Lung (tissue), 12 donors: Measurements from ENCODE around the gene VCAM1. TPM values are rescaled to one million over a fixed set of nuclear protein-coding genes. Genes with fewer than 3 reads are reported as not detected.
"Not testable (repeated sequence)": the region's sequence is repeated elsewhere in the genome, so short reads cannot be mapped to it uniquely, and the experiment has no call there.

Experiments
- ATAC-seq: fragments of 200-7000 bp; cut with Tn5 transposase; one replicate; pipeline ENCODE4 v1.9.1; 2020; ENCODE audit warnings: moderate number of reproducible peaks; ENCODE audit not compliant: insufficient read depth, low FRiP score
- DNase-seq, 3 donors: peaks; one replicate each; pipeline ENCODE4 v3.0.0-alpha.2; 2013 to 2017
- H3K27ac ChIP-seq, 2 donors: one replicate each; pipeline ENCODE4 v1.5.1; 2013; ENCODE audit warnings: mild to moderate bottlenecking in 2 of 2, moderate library complexity in 2 of 2, control low read depth in 1 of 2, inconsistent platforms in 1 of 2, low read depth in 1 of 2, low read length in 1 of 2
- H3K27me3 ChIP-seq, 3 donors: one replicate each; pipeline ENCODE4 v1.5.1; 2013; ENCODE audit warnings: low read length in 2 of 3; ENCODE audit not compliant: control insufficient read depth in 3 of 3, insufficient read depth in 3 of 3
- H3K36me3 ChIP-seq, 4 donors: one replicate each; pipeline ENCODE4 v1.5.1; 2013; ENCODE audit warnings: low read length in 4 of 4, mild to moderate bottlenecking in 1 of 4, moderate library complexity in 1 of 4; ENCODE audit not compliant: control insufficient read depth in 4 of 4, insufficient read depth in 4 of 4
- H3K4me1 ChIP-seq, 5 donors: one replicate each; pipeline ENCODE4 v1.5.1; 2013; ENCODE audit warnings: low read length in 5 of 5, mild to moderate bottlenecking in 2 of 5, moderate library complexity in 1 of 5; ENCODE audit not compliant: control insufficient read depth in 5 of 5, insufficient read depth in 5 of 5
- H3K4me3 ChIP-seq: one replicate; pipeline ENCODE4 v1.5.1; 2013; ENCODE audit warnings: mild to moderate bottlenecking, control low read depth, moderate library complexity
- H3K9ac ChIP-seq, 2 donors: one replicate each; pipeline ENCODE4 v1.5.1; 2013; ENCODE audit warnings: low read length in 2 of 2, control low read depth in 1 of 2; ENCODE audit not compliant: insufficient read depth in 1 of 2
- H3K9me3 ChIP-seq, 4 donors: one replicate each; pipeline ENCODE4 v1.5.1; 2013; ENCODE audit warnings: low read length in 3 of 4, mild to moderate bottlenecking in 1 of 4, moderate library complexity in 1 of 4; ENCODE audit not compliant: control insufficient read depth in 4 of 4, insufficient read depth in 3 of 4
- WGBS, 2 donors: extraction: QIAGEN DNeasy Blood & Tissue Kit; methylation state at CpG; one replicate each; pipeline ENCODE4 v1.1.7; 2013; 5-methylcytosine and 5-hydroxymethylcytosine counted together
- polyA plus RNA-seq, 2 donors: library from polyadenylated mRNA; stranded (reverse); fragments of 200-250 nt; gene quantifications; one replicate each; pipeline ENCODE4 v1.2.1, GENCODE V29; 2013
- total RNA-seq, 2 donors: library from RNA; depleted of rRNA in 1 of 2; stranded (reverse); fragments of >200 nt in 1 of 2; gene quantifications; one replicate each; pipeline ENCODE4 v1.2.1, GENCODE V29; 2014 to 2021
- TF ChIP-seq, protein P1 (sequence below): IDR thresholded peaks from 2 replicates; pipeline ENCODE4 v1.5.1; 2012; ENCODE audit warnings: mild to moderate bottlenecking; ENCODE audit errors: control extremely low read depth, extremely low read depth
- donor health status: control.
- donor health status: control.
- donor health status: Bipolar disorder and iron deficiency.
- donor health status: healthy.
- donor health status: DM: yes; HTN: yes; CAD: no.

Gene VCAM1
- total and polyA plus RNA-seq, 4 donors, result 7.6 to 68.9 (median 7.9) TPM

DNA sequence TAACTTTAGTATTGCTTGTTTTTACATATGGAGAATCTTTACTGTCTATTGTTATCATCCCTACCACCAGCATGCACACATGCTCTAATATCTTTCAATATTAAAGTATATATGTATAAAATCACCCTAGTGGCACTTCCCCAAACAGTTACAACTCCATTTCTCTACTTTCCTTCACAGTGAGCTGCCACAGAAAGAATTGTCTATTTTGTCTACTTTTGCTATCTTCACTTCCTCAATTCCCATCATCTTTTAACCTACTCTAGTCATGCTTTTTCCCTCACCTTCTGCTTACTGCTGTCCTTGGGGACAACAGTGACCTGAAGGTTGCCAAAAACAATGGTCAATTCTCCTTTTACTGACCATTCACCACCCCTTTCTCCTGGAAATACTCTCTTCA, 59.2 kb downstream of the VCAM1 start:
- no peak for DNase-seq
- Histone ChIP-seq H3K9me3 (peaks cover 0 to 6% (median 0%) of the 10 kb centered on the region in 4 donors), H3K4me1 (no peaks in the 10 kb centered on the region), H3K4me3 (no peak overlapping the region), H3K27ac (no peak overlapping the region), H3K9ac (no peak overlapping the region), H3K27me3 (no peaks in the 10 kb centered on the region), H3K36me3 (no peaks in the 10 kb centered on the region)
- ATAC-seq, result no peak
- TF ChIP-seq, protein P1, sequence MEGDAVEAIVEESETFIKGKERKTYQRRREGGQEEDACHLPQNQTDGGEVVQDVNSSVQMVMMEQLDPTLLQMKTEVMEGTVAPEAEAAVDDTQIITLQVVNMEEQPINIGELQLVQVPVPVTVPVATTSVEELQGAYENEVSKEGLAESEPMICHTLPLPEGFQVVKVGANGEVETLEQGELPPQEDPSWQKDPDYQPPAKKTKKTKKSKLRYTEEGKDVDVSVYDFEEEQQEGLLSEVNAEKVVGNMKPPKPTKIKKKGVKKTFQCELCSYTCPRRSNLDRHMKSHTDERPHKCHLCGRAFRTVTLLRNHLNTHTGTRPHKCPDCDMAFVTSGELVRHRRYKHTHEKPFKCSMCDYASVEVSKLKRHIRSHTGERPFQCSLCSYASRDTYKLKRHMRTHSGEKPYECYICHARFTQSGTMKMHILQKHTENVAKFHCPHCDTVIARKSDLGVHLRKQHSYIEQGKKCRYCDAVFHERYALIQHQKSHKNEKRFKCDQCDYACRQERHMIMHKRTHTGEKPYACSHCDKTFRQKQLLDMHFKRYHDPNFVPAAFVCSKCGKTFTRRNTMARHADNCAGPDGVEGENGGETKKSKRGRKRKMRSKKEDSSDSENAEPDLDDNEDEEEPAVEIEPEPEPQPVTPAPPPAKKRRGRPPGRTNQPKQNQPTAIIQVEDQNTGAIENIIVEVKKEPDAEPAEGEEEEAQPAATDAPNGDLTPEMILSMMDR, result no peak

- TF ChIP-seq, protein P1, result no peak
- no peak for ATAC-seq
- Histone ChIP-seq H3K9me3 (peaks cover 0 to 6% (median 0%) of the 10 kb centered on the region in 4 donors), H3K4me1 (peaks cover 0 to 3% (median 0%) of the 10 kb centered on the region in 5 donors), H3K27me3 (no peaks in the 10 kb centered on the region), H3K27ac (no peak overlapping the region), H3K4me3 (no peak overlapping the region), H3K36me3 (no peaks in the 10 kb centered on the region), H3K9ac (no peak overlapping the region)
- no peak for DNase-seq
Observed at GRCh38 chr1:100780814-100781213, 61.3 kb downstream of the VCAM1 start.

DNA sequence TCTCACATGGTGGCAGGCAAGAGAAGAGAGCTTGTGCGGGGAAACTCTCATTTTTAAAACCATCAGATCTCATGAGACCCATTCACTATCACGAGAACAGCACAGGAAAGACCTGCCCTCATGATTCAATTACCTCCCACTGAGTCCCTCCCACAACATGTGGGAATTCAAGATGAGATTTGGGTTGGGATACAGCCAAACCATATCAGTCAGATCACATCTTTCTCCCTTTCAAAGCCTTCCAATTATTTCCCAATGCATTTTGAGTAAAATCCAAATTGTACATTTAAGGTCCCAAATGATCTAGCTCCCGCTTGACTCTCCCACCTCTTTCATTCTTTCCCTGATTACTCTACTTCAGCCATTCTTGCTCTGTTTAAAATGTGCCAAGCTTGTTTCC, 62.2 kb downstream of the VCAM1 start:
- H3K36me3 ChIP-seq, H3K27ac ChIP-seq, H3K4me1 ChIP-seq, H3K9me3 ChIP-seq, H3K9ac ChIP-seq, ATAC-seq, H3K27me3 ChIP-seq, DNase-seq, H3K4me3 ChIP-seq: not testable (repeated sequence)
- 91 to 97% methylated on average over 3 of the region's 3 CpGs for WGBS, 2 donors

DNA sequence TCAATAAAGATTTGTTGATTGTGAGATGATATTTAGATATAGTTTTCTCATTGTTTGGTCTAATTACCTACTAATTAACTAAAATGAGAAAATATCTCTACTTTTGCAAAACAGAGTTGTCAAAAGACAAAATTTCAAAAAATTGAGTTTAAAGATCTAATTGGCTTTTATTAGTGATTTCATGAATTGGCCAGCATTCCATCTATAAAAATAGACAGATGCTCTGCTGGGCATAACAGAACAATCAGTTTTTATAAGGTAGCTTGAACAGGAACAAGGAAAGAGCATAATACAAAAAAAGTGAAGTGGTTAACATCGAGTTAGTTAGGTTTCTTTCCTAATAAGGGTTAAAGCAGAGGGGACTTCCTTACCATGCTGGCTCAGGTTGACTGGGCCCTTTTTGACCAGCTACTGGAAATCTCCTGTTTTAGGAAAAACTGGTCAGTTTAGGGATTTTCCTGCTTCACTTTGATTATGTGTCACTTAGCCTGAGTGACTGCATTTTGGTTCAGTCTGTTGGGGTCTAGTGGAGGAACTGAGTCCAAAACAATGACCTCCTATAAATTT, 63.0 kb downstream of the VCAM1 start:
- ATAC-seq, result no peak
- TF ChIP-seq, protein P1, result no peak
- Histone ChIP-seq H3K4me3 (no peak overlapping the region), H3K27ac (no peak overlapping the region), H3K27me3 (no peaks in the 10 kb centered on the region), H3K36me3 (no peaks in the 10 kb centered on the region), H3K9me3 (peaks cover 0 to 6% (median 0%) of the 10 kb centered on the region in 4 donors), H3K4me1 (peaks cover 0 to 4% (median 0%) of the 10 kb centered on the region in 5 donors), H3K9ac (no peak overlapping the region)
- WGBS, 2 donors, result 59 to 65% methylated on average over 1 of the region's 1 CpG
- no peak for DNase-seq
